SU-DHL-6 (cell line): ENCODE measurements around the gene ZMYM3.

Source experiments
- H2AFZ ChIP-seq: fragments of 200-600 bp; sonication (generic); 2 replicates; pipeline ENCODE4 v1.6.1; 2014; ENCODE audit warnings: low read depth, mild to moderate bottlenecking, moderate library complexity, mixed read lengths, antibody characterized with exemption, low read length; ENCODE audit not compliant: severe bottlenecking
- H3F3A ChIP-seq: fragments of 200-600 bp; shearing (Covaris generic); 2 replicates; pipeline ENCODE4 v1.6.0; 2016; ENCODE audit warnings: antibody characterized with exemption, mild to moderate bottlenecking; ENCODE audit not compliant: insufficient read depth
- H3K27ac ChIP-seq: fragments of 200-600 bp; sonication (generic); 2 replicates; pipeline ENCODE4 v1.5.1; 2016; ENCODE audit warnings: low read depth, mild to moderate bottlenecking, low read length, moderate library complexity, mixed read lengths
- H3K27me3 ChIP-seq: fragments of 200-600 bp; sonication (generic), shearing (Covaris generic); 2 replicates; pipeline ENCODE4 v1.6.0; 2014; ENCODE audit warnings: mild to moderate bottlenecking, low read length
- H3K36me3 ChIP-seq: fragments of 200-600 bp; sonication (generic); 2 replicates; pipeline ENCODE4 v1.6.1; 2014; ENCODE audit warnings: mild to moderate bottlenecking, low read length, mixed read lengths
- H3K4me2 ChIP-seq: fragments of 300-600, 200-600 bp; shearing (Covaris generic), sonication (generic); 2 replicates; pipeline ENCODE4 v1.6.0; 2014; ENCODE audit warnings: low read length, low read depth, mild to moderate bottlenecking; ENCODE audit not compliant: poor library complexity, severe bottlenecking
- H3K4me3 ChIP-seq: fragments of 200-600 bp; sonication (generic); 2 replicates; pipeline ENCODE4 v1.5.1; 2014; ENCODE audit warnings: antibody characterized with exemption, low read length, mild to moderate bottlenecking, mixed read lengths; ENCODE audit not compliant: insufficient read depth, poor library complexity, severe bottlenecking
- H3K79me2 ChIP-seq: fragments of 200-600 bp; sonication (generic); 2 replicates; pipeline ENCODE4 v1.6.1; 2014; ENCODE audit warnings: mild to moderate bottlenecking, low read length, moderate library complexity; ENCODE audit not compliant: insufficient read depth
- H3K9ac ChIP-seq: fragments of 200-600 bp; sonication (generic); 2 replicates; pipeline ENCODE4 v1.7.0; 2014; ENCODE audit warnings: mild to moderate bottlenecking, low read length
- H3K9me2 ChIP-seq: fragments of 200-600 bp; sonication (generic); replicated peaks from 2 replicates; pipeline ENCODE4 v1.6.1; 2014; ENCODE audit warnings: low read length; ENCODE audit not compliant: insufficient read depth
- H3K9me3 ChIP-seq: fragments of 200-600 bp; sonication (generic); 2 replicates; pipeline ENCODE4 v1.6.1; 2014; ENCODE audit warnings: low read length, mixed read lengths; ENCODE audit not compliant: insufficient read depth
- H4K20me1 ChIP-seq: fragments of 200-600 bp; sonication (generic); 2 replicates; pipeline ENCODE4 v1.6.1; 2014; ENCODE audit warnings: low read depth, mild to moderate bottlenecking, antibody characterized with exemption, low read length, moderate library complexity, mixed read lengths
- EZH2phosphoT487 ChIP-seq: fragments of 200-600 bp; sonication (generic), shearing (Covaris generic); conservative IDR thresholded peaks from 2 replicates; pipeline ENCODE4 v1.6.1; 2018; ENCODE audit warnings: mild to moderate bottlenecking, antibody characterized with exemption, low read length, moderate library complexity, mixed read lengths
- TF ChIP-seq, protein P1 (sequence below): fragments of 200-600 bp; sonication (generic); IDR thresholded peaks from one replicate; pipeline ENCODE4 v1.5.1; 2017; ENCODE audit warnings: antibody characterized with exemption, mild to moderate bottlenecking, low read length, moderate library complexity; ENCODE audit not compliant: insufficient read depth, poor library complexity, severe bottlenecking

The ZMYM3 gene

DNA sequence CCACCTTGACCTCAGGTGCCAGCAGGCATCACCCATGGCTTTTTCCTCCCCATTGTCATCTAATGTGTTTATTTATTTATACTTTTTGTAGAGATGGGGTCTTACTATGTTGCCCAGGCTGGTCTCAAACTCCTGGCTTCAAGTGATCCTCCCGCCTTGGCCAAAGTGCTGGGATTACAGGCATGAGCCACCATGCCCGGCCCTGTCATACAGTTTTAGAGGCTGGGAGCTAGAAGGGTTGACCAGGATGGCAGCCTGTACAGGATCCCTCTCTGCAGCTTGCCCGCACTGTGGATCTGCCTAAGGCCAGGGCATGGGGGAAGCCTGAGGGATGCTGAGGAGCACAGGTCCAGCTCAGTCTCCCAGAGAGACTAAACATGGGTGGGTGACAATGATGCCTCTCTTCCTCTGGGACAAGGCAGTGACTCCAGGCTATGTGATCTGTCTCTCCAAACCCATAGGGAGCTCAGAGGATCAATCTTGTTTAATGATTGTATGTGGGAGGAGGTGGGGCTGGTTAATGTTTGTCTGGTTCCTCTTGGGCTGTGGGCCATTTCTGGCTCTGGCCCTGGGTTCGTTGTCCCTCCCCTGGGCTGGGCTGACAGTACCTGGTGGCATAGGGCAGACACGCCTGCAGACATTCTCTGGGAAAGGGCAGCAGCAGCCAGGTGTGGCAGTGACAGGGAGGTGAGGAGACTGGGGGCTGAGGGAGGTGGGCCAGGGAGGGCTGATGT lies 39.2 kb downstream of the ZMYM3 start:
- Histone ChIP-seq H2AFZ (no peak overlapping the region), H3K27me3 (no peaks in the 10 kb centered on the region), H3K9me3 (no peaks in the 10 kb centered on the region), H3K79me2 (no peaks in the 10 kb centered on the region), H3K9me2 (no peaks in the 10 kb centered on the region), H4K20me1 (no peaks in the 10 kb centered on the region), H3K9ac (no peak overlapping the region), H3K27ac (no peak overlapping the region), H3F3A (no peaks in the 10 kb centered on the region), H3K36me3 (no peaks in the 10 kb centered on the region), H3K4me2 (no peak overlapping the region), H3K4me3 (no peak overlapping the region)
- no peak for TF ChIP-seq EZH2phosphoT487
- TF ChIP-seq, protein P1, sequence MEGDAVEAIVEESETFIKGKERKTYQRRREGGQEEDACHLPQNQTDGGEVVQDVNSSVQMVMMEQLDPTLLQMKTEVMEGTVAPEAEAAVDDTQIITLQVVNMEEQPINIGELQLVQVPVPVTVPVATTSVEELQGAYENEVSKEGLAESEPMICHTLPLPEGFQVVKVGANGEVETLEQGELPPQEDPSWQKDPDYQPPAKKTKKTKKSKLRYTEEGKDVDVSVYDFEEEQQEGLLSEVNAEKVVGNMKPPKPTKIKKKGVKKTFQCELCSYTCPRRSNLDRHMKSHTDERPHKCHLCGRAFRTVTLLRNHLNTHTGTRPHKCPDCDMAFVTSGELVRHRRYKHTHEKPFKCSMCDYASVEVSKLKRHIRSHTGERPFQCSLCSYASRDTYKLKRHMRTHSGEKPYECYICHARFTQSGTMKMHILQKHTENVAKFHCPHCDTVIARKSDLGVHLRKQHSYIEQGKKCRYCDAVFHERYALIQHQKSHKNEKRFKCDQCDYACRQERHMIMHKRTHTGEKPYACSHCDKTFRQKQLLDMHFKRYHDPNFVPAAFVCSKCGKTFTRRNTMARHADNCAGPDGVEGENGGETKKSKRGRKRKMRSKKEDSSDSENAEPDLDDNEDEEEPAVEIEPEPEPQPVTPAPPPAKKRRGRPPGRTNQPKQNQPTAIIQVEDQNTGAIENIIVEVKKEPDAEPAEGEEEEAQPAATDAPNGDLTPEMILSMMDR: no peak

- Histone ChIP-seq H4K20me1 (no peaks in the 10 kb centered on the region), H3K27me3 (no peaks in the 10 kb centered on the region), H3K9ac (no peak overlapping the region), H3K4me2 (no peak overlapping the region), H3K9me3 (no peaks in the 10 kb centered on the region), H2AFZ (no peak overlapping the region), H3F3A (no peaks in the 10 kb centered on the region), H3K4me3 (no peak overlapping the region), H3K36me3 (no peaks in the 10 kb centered on the region), H3K27ac (no peak overlapping the region), H3K9me2 (no peaks in the 10 kb centered on the region), H3K79me2 (no peaks in the 10 kb centered on the region)
- TF ChIP-seq, protein P1: no peak
- no peak for TF ChIP-seq EZH2phosphoT487
Measured at GRCh38 chrX:71214152-71214551, 39.8 kb downstream of the ZMYM3 start.

DNA sequence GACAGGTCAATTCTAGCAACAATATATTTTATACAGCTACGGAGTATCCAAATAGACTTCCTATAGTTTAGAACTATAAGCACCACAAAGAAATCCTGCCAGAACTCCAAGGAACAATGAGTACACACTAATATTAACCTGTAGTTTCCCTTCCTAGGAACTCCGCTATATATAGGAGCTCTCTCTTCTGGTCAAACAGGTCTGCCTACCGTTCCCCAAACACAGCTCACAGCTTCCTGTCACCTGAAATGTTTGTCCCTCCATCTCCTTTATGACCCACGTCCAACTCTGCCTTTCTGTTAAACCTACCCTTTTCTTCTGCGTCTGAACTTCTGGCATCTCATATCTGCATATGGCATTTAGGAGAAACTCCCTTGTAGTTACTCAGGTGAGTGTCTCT lies 41.4 kb downstream of the ZMYM3 start:
- Histone ChIP-seq H3K9me3 (no peaks in the 10 kb centered on the region), H3K79me2 (no peaks in the 10 kb centered on the region), H3K27ac (no peak overlapping the region)

More for the DNA sequence above, 41.4 kb downstream of the ZMYM3 start:
- H3K36me3 ChIP-seq: no peaks in the 10 kb centered on the region
- no peak overlapping the region for H2AFZ ChIP-seq
- no peaks in the 10 kb centered on the region for H4K20me1 ChIP-seq
- no peaks in the 10 kb centered on the region for H3K27me3 ChIP-seq
- no peaks in the 10 kb centered on the region for H3F3A ChIP-seq
- no peak overlapping the region for H3K9ac ChIP-seq
- H3K4me2 ChIP-seq: no peak overlapping the region
- H3K4me3 ChIP-seq: no peak overlapping the region
- TF ChIP-seq, protein P1: no peak
- TF ChIP-seq EZH2phosphoT487: no peak
- H3K9me2 ChIP-seq: no peaks in the 10 kb centered on the region
